AG04449 (cell line): ENCODE data around the gene TSPEAR.

Source experiments
- CTCF ChIA-PET: fragments of 350-600 bp; formaldehyde crosslinking; extraction: SDS; loops from one replicate; lab custom pipeline; 2021; ENCODE audit warnings: antibody characterized with exemption; lab: Yijun Ruan, JAX
- POLR2A ChIA-PET: fragments of 400-600, 350-600 bp; formaldehyde crosslinking; extraction: SDS; loops from one replicate; lab custom pipeline; 2020; ENCODE audit warnings: antibody characterized with exemption, inconsistent platforms; lab: Yijun Ruan, JAX
- DNase-seq: peaks from one replicate; pipeline ENCODE4 v3.0.0-alpha.2; 2010; ENCODE audit warnings: low read depth, low spot score
- H3K4me3 ChIP-seq: 2 replicates; pipeline ENCODE4 v1.5.1; 2011; ENCODE audit warnings: low read depth, mild to moderate bottlenecking, control low read depth, low read length
- TF ChIP-seq, protein P1 (sequence below): IDR thresholded peaks from one replicate; pipeline ENCODE4 v1.5.1; 2011; ENCODE audit warnings: mild to moderate bottlenecking, moderate library complexity, low read length, control low read depth, inconsistent platforms; ENCODE audit not compliant: insufficient read depth; ENCODE audit errors: missing control alignments

The TSPEAR gene

DNA sequence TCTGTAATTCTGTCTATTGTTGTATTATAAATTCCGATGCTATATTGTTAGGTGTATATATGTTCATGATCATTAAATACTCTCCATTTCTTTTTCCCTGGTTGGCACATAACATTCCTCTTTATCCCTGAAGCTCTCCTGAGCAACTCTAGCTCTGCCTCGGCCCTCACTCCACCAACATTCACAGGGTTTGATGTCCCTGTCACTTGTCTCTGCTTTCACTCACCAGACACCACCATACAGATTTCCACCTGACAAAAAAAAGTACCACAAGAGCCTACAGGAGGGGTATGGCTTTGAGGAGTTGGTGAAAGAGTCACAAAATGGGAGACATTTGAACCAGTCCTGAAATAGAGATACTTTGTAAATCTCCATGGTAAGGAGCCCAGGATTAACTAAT lies 8.8 kb upstream of the TSPEAR start:
- no peak for DNase-seq
- ChIA-PET POLR2A (no interaction called here), CTCF (no interaction called here)
- TF ChIP-seq, protein P1, sequence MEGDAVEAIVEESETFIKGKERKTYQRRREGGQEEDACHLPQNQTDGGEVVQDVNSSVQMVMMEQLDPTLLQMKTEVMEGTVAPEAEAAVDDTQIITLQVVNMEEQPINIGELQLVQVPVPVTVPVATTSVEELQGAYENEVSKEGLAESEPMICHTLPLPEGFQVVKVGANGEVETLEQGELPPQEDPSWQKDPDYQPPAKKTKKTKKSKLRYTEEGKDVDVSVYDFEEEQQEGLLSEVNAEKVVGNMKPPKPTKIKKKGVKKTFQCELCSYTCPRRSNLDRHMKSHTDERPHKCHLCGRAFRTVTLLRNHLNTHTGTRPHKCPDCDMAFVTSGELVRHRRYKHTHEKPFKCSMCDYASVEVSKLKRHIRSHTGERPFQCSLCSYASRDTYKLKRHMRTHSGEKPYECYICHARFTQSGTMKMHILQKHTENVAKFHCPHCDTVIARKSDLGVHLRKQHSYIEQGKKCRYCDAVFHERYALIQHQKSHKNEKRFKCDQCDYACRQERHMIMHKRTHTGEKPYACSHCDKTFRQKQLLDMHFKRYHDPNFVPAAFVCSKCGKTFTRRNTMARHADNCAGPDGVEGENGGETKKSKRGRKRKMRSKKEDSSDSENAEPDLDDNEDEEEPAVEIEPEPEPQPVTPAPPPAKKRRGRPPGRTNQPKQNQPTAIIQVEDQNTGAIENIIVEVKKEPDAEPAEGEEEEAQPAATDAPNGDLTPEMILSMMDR, result no peak
- no peak overlapping the region for H3K4me3 ChIP-seq

DNA sequence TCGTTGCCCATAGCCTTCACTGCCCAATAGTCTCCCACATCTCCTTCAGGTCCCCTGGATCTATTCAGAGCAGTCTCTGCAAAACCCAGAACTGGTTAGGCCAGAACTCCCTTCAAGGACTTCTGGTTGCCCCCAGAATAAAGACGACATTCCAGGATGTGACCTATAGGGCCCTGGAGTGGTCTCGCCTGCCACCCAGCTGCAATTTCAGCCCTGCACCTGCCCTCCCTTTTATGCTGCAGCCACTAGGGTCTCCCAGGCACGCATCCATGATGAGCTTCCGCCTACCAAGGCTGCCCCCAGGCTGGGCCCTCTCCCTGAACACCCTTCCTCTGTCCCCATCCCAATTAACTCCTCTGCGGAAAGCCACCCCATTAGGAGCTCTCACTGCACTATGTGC lies 7.2 kb upstream of the TSPEAR start:
- no peak for DNase-seq
- POLR2A ChIA-PET, result no interaction called here
- TF ChIP-seq, protein P1, result no peak
- H3K4me3 ChIP-seq, result no peak overlapping the region
- CTCF ChIA-PET, result no interaction called here

DNA sequence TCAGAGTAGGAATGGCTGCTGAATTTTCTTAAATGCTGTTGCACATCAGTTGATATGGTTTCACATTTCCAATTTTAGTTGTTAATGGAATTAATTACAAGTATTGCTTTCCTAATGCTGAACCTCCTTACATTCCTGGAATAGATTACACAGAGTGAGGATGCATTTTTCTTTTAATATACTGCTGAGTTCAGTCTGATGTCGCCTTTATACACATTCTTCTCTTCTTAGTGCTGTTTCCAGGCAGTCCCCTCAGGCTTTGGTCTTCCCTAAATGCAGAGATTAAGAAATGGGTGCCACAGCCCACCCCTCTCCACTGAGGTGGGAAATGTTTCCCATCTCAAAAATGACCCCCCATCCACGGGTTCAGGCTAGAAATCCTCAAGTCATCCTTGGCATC lies 6.7 kb upstream of the TSPEAR start:
- CTCF ChIA-PET, result no interaction called here
- POLR2A ChIA-PET, result no interaction called here
- H3K4me3 ChIP-seq, result no peak overlapping the region
- TF ChIP-seq, protein P1, result no peak
- no peak for DNase-seq

DNA sequence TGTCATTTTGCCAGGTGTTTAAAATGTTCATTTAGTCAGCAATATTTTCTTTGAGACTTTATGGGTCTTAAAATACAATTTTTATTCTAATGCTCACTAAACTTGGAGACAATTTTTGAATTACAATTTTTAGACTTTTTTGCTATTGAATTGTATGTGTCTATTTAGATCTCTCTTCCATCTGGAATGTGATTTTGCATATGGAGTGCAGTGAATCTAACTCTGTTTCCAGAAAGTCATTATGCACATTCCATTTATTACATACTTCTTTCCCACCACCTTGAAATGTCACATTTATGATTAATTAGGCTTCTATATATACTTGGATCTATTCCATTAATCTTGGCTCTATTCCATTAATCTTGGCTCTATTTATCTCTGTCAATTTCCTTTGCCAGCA lies 5.6 kb upstream of the TSPEAR start:
- no peak overlapping the region for H3K4me3 ChIP-seq
- CTCF ChIA-PET, result no interaction called here
- POLR2A ChIA-PET, result no interaction called here
- no peak for DNase-seq
- TF ChIP-seq, protein P1, result no peak

DNA sequence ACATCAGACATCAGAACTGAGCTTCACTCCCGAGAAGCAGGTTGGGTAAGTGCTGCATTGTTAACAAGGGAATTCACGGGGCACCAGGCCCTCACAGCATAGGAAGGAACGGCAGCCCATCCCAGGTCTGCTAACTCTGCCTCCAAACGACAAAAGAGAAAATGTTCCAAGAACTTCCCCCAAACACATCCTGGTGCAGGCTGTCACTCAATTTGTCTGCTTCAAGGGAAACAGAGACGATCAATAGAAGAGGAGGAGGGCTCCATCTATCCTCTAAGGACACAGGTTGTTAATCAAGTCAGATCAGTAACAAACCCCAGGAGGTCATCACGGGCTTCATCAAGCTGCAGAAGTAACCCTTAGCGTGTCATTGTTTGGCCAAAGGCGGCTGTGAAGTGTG lies 3.5 kb upstream of the TSPEAR start:
- no peak overlapping the region for H3K4me3 ChIP-seq
- DNase-seq, result no peak
- TF ChIP-seq, protein P1, result no peak
- POLR2A ChIA-PET, result no interaction called here
- CTCF ChIA-PET, result no interaction called here

DNA sequence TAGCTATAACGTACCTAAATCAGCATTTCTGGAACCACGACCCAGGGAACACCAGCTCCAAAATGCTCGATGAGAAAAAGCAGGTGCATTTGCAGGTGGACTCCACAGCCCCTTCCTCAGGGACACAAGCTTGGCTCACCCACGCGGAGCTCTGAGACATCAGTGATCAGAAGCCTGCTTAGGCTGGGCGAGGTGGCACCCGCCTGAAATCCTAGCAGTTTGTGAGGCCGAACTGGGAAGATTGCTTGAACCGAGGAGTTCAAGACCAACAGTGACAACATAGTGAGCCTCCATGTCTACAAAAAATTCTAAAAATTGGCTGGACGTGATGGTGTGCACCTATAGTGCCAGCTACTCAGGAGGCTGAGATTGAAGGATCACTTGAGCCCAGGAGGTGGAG lies 2.5 kb upstream of the TSPEAR start:
- TF ChIP-seq, protein P1, result no peak
- no peak overlapping the region for H3K4me3 ChIP-seq
- no peak for DNase-seq
- ChIA-PET POLR2A (no interaction called here), CTCF (no interaction called here)
